Esophagus mucosa (tissue), 1 donor: ENCODE measurements around the gene ARHGEF28. TPM values are rescaled to one million over a fixed set of nuclear protein-coding genes. Genes with fewer than 3 reads are reported as not detected.

ENCODE experiments used
- ATAC-seq: fragments of 200-7000 bp; cut with Tn5 transposase; one replicate; pipeline ENCODE4 v1.9.1; 2020
- total RNA-seq: library from RNA; stranded (reverse); gene quantifications from one replicate; pipeline ENCODE4 v1.2.4, GENCODE V29; 2023
- donor health status: DM: yes; HTN: yes; CAD: no.

The ARHGEF28 gene
- total RNA-seq, 1 donor from 2014 or later = 7.8 TPM

GRCh38 chr5:73623901-73624404 lies 2.0 kb upstream of the ARHGEF28 start:
- no peak for ATAC-seq

GRCh38 chr5:73624888-73625287 lies 1.1 kb upstream of the ARHGEF28 start:
- ATAC-seq = no peak

- peak; percentile 64 for ATAC-seq
Observed at GRCh38 chr5:73625372-73625943, 538 bp upstream of the ARHGEF28 start.

- ATAC-seq = no peak
Observed at GRCh38 chr5:73626814-73627313, 868 bp downstream of the ARHGEF28 start.

GRCh38 chr5:73629456-73629855 lies 3.5 kb downstream of the ARHGEF28 start:
- ATAC-seq = no peak

- ATAC-seq = no peak
Observed at GRCh38 chr5:73630765-73631164, 4.8 kb downstream of the ARHGEF28 start.

GRCh38 chr5:73631500-73631899 lies 5.5 kb downstream of the ARHGEF28 start:
- ATAC-seq = no peak

GRCh38 chr5:73633060-73633459 lies 7.1 kb downstream of the ARHGEF28 start:
- no peak for ATAC-seq

GRCh38 chr5:73636408-73636807 lies 10.4 kb downstream of the ARHGEF28 start:
- ATAC-seq = no peak

GRCh38 chr5:73637565-73637964 lies 11.6 kb downstream of the ARHGEF28 start:
- ATAC-seq = no peak

- no peak for ATAC-seq
Observed at GRCh38 chr5:73638344-73639095, 12.5 kb downstream of the ARHGEF28 start.

- no peak for ATAC-seq
Observed at GRCh38 chr5:73640861-73641320, 14.9 kb downstream of the ARHGEF28 start.

- no peak for ATAC-seq
Observed at GRCh38 chr5:73641811-73642210, 15.8 kb downstream of the ARHGEF28 start.

GRCh38 chr5:73642344-73642743 lies 16.3 kb downstream of the ARHGEF28 start:
- no peak for ATAC-seq

GRCh38 chr5:73644385-73644963 lies 18.5 kb downstream of the ARHGEF28 start:
- no peak for ATAC-seq

- ATAC-seq = no peak
Observed at GRCh38 chr5:73647721-73648120, 21.7 kb downstream of the ARHGEF28 start.

- no peak for ATAC-seq
Observed at GRCh38 chr5:73648515-73648914, 22.5 kb downstream of the ARHGEF28 start.

GRCh38 chr5:73649926-73650325 lies 23.9 kb downstream of the ARHGEF28 start:
- no peak for ATAC-seq

GRCh38 chr5:73652391-73652790 lies 26.4 kb downstream of the ARHGEF28 start:
- peak; percentile 14 for ATAC-seq

- peak; percentile 92 for ATAC-seq
Observed at GRCh38 chr5:73654171-73654811, 28.3 kb downstream of the ARHGEF28 start.

- ATAC-seq = no peak
Observed at GRCh38 chr5:73654819-73655318, 28.9 kb downstream of the ARHGEF28 start.

- ATAC-seq = no peak
Observed at GRCh38 chr5:73655521-73656160, 29.6 kb downstream of the ARHGEF28 start.
